8988T (cell line): Measurements from ENCODE around the gene TMEM139.
"Not testable (repeated sequence)": the region's sequence is repeated elsewhere in the genome, so short reads cannot be mapped to it uniquely, and the experiment has no call there.

Source experiments
- DNase-seq: peaks from one replicate; pipeline ENCODE4 v3.0.0; 2011

The TMEM139 gene

GRCh38 chr7:143261901-143262300, 22.9 kb upstream of the TMEM139 start:
- DNase-seq: no peak

- peak; percentile 59 for DNase-seq
These were observed 21.2 kb upstream of the TMEM139 start, which contains the start of gene GSTK1 for GRCh38 chr7:143263266-143264195. GSTK1 (plus strand) TSS chr7:143263441; CDS start chr7:143263514, 73 bp downstream.

GRCh38 chr7:143264196-143264568, 20.6 kb upstream of the TMEM139 start:
- DNase-seq: not testable (repeated sequence)

GRCh38 chr7:143265017-143265693, 19.6 kb upstream of the TMEM139 start:
- no peak for DNase-seq

GRCh38 chr7:143269251-143269650, 15.5 kb upstream of the TMEM139 start:
- no peak for DNase-seq

GRCh38 chr7:143271240-143271639, 13.5 kb upstream of the TMEM139 start:
- no peak for DNase-seq

GRCh38 chr7:143272871-143273270, 11.9 kb upstream of the TMEM139 start:
- DNase-seq: no peak

- no peak for DNase-seq
These were observed 5.3 kb upstream of the TMEM139 start for GRCh38 chr7:143279186-143280098.

GRCh38 chr7:143280160-143280559, 4.6 kb upstream of the TMEM139 start:
- DNase-seq: no peak

GRCh38 chr7:143280566-143280965, 4.2 kb upstream of the TMEM139 start:
- DNase-seq: no peak

- no peak for DNase-seq
These were observed 3.2 kb upstream of the TMEM139 start for GRCh38 chr7:143281529-143281928.

GRCh38 chr7:143282124-143282523, 2.6 kb upstream of the TMEM139 start:
- DNase-seq: no peak

GRCh38 chr7:143283381-143283780, 1.4 kb upstream of the TMEM139 start:
- no peak for DNase-seq

- DNase-seq: peak; percentile 57
These were observed 666 bp downstream of the TMEM139 start for GRCh38 chr7:143285470-143285778.

GRCh38 chr7:143285806-143286521, 1.2 kb downstream of the TMEM139 start:
- DNase-seq: no peak

GRCh38 chr7:143286522-143286890, 1.7 kb downstream of the TMEM139 start:
- no peak for DNase-seq

- DNase-seq: no peak
These were observed 2.7 kb downstream of the TMEM139 start for GRCh38 chr7:143287339-143287934.

GRCh38 chr7:143287935-143288826, 3.4 kb downstream of the TMEM139 start, which contains the start of gene CASP2:
CASP2 (plus strand) TSS chr7:143288351; CDS start chr7:143288456, 105 bp downstream.
- DNase-seq: peak; percentile 90

GRCh38 chr7:143288836-143289235, 4.1 kb downstream of the TMEM139 start:
- DNase-seq: no peak

GRCh38 chr7:143289421-143289820, 4.7 kb downstream of the TMEM139 start:
- DNase-seq: no peak

- DNase-seq: not testable (repeated sequence)
These were observed 5.1 kb downstream of the TMEM139 start for GRCh38 chr7:143289888-143290287.
